HG03139 (cell line): ENCODE measurements around the gene CAPN14.
A peak's percentile ranks its signal among the peaks of the same experiment; 100 is the strongest.

Experiments
- ATAC-seq: cut with Tn5 transposase; IDR thresholded peaks from one replicate; pipeline ENCODE4 v1.9.1; 2021; ENCODE audit not compliant: unreplicated experiment

Gene CAPN14

GRCh38 chr2:31227711-31228125 lies 10.4 kb upstream of the CAPN14 start:
- no peak for ATAC-seq

DNA sequence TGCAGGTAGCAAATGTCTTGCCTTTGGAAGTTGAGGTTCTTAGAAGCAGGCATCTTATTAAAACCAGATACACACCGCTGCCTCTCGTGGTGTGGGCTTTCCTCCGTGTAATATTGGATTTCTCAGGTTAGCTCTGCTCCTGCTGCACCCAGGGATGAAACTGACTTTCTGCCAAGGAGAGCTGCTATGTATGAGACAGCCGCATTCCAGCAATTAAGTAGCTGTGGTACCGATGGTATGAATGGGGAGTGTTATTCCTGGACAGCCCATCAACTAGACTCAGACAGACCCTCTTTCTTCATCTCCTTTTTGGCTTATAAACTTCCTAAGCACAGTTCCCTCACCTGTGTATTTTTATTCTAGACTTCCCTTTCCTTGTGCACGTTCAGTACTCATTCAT lies 9.8 kb upstream of the CAPN14 start:
- ATAC-seq = no peak

GRCh38 chr2:31226266-31226665 lies 9.0 kb upstream of the CAPN14 start:
- no peak for ATAC-seq

DNA sequence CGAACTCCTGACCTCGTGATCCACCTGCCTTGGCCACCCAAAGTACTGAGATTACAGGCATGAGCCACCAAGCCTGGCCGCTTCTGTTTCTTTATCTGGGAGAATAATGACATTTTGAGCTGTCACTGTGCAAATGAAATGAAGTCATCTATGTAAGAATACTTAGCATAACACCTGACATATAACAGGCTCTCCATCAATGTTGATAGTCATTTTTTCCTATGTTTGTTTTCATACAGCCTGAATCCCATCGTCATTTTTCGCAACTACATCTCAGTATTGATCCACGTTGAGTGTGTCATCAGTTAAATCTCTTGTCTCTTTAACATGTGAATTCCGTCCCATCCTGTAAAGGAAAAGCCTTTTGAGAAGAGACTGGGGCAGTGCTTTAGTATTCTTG lies 6.4 kb upstream of the CAPN14 start:
- no peak for ATAC-seq

- no peak for ATAC-seq
These were observed 5.7 kb upstream of the CAPN14 start for GRCh38 chr2:31223026-31223425.

DNA sequence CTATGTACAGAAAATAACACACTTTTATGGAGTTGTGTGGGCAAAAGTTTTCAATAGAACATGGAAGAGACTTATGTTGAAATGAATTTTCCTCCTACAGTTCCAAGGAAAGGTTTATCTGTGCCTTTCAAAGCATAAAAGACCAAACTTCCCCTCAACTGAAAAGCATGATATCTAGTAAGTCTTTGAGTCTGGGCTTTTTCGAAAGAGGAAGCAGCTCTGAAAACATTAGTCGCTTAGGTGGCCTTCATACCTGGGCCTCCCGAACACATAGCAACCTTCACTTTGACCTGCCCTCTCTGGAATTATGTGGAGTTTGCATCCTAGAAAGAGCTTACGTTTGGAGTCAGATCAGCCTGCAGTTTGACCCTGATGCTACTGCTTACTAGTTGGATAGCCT lies 4.8 kb upstream of the CAPN14 start:
- no peak for ATAC-seq

- ATAC-seq = no peak
These were observed 4.2 kb upstream of the CAPN14 start for GRCh38 chr2:31221544-31221943.

DNA sequence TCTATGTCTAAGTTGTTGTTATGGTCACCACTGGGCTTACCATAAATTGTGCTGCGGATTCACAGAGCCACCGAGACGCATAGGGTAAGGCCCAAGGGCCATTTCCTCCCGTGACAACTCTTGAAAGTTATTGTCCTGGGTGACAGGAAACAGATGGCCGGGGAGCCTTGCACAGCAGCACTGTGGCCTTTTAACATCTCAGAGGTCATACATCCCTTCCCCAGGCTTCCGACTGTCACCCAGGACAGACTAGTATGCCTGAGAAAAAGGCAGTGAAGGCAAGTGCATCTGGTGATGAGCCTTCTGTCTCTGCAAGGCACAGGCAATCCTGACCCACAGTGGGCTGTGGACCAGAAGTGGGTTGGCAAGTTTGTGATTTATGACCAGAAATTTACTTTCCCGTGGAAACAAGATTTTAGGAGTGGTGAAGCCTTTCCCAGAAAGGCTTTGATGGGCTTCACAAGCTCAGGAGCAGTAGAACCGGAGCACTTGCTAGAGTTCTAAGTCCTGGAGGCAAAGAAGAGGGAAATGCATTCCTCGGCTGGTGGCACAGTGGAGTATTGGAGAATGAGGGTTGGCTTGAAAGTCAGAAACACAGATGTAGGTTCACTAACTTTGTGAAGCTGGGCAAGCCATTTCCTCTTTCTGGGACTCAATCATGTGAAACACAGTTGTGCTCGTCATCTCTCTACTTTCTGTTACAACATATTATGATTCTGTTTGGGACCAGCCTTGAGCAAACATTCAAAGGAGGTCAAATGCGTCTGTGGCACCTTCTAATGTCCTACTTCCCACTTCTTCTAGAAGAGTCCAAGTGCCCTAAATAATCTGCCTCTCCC lies 2.0 kb upstream of the CAPN14 start:
- ATAC-seq = peak; percentile 74

DNA sequence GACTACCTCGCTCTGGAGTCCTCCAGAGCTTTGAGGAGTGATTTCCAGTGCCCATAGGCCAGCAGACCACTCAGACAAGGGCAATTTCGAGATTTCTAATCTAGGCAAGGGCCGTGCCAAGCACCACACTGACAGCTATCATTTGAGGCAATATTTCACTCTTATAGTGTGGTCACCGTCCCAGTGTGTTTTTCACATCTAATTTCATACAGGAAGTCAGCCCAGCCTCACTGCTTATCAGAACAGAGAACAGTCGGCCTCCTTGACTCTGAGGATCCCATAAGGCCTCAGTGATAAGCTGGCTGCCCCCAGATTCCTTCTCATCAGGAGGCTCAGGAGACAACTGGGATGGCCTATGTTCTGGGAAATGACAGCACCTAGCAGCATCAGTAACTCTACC lies 581 bp downstream of the CAPN14 start:
- ATAC-seq = peak; percentile 50

DNA sequence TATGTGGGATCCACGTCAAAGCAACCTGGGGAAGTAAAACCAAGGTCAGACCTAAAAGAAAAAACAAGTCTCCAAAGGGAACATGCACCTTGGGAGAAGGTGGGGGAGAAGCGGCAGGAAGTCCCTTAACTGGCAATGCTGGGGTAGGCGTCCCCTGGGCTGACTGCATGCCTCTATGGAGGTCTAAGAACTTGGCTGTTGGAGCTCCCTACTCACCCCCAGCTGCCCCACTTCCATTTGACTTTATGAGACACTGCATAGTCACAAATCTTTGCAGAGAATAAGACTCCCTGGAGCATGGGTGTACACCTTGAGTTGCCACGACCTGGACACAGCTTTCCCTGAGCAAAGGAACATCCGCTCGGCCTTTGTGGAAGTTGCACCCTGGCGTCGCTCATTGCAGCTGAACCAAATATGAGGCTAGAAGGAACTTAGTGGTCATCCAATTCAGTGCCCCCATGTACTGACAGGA lies 2.8 kb downstream of the CAPN14 start:
- ATAC-seq = no peak

GRCh38 chr2:31213601-31214443 lies 3.5 kb downstream of the CAPN14 start:
- ATAC-seq = no peak

- ATAC-seq = no peak
These were observed 4.4 kb downstream of the CAPN14 start for GRCh38 chr2:31212659-31213600.

DNA sequence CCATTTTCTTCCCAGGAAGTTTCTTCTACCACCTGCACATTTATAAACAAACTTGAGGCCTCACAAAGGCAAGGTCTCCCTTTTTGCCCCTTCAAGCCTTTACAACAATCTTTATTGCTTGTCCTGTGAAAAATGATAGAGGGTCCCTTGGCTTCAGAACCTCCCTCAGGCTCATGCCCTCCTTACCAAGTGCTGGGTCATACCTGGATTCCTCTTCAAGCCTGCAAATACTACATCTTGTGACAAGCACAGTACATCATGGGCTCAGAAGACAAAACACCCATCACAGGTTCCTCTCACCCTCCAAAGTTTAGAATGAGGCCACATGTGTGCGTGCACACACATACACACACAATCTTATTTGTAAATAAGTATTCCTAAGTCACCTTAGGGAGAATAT lies 9.1 kb downstream of the CAPN14 start:
- ATAC-seq = no peak

- no peak for ATAC-seq
These were observed 9.5 kb downstream of the CAPN14 start for GRCh38 chr2:31207790-31208189.

DNA sequence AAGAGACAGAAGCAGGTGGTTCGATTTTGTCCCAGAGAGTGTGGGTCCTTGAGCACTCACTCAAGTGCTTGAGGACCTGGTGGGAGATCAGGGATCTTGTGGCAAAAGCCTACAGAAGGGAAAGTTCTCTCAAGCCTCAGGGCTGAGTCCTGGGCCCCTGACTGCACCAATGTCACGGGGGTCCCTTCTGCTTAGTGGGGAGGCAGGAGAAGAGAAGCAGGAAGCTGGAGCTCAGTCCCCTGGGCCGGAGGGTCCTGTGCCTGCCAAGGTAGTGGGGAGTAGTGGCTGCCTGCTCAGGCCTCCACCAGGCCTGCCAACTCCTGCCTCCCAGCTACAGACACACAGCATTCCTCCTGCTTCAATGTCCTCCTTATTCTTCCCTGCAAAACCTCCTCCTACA lies 11.7 kb downstream of the CAPN14 start:
- ATAC-seq = no peak

DNA sequence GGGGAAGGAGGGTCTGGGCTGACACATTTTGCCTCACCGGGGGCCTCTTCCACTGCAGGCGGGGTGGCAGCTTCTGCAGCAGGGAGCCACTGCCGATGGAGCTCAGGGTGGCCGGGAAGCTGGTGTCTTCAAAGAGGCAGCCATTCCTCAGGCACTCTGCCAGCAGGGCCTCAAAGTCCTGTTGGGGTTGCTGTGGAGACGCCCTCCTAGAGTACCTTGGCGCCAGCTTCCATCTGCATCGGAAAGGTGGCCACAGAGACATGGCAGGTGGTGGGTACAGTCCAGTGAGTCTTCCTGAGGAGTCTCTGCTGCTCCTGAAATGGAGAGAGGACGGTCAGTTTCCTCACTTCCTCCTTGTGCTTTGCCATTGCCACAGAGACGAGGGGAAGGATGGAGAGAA lies 12.1 kb downstream of the CAPN14 start:
- ATAC-seq = no peak

- ATAC-seq = no peak
These were observed 12.5 kb downstream of the CAPN14 start for GRCh38 chr2:31204783-31205182.

DNA sequence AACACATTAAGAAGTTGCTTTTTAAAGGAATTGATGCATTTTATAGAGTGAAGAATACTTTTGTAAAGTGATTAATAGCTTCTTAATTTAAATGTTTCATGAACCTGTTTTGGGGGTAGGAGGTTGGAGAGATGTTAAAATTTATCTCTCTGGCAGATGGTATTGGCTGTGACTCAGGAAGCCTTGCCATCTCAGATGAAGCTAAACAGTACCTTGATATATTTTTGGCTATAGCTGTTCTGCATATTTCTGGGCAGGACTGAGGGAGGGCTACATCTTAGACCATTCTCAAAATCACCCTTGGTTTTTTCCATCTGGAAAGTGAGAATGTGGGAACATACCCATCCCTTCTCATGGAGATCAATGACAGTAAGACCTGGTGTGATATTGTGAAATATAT lies 13.4 kb downstream of the CAPN14 start:
- no peak for ATAC-seq

DNA sequence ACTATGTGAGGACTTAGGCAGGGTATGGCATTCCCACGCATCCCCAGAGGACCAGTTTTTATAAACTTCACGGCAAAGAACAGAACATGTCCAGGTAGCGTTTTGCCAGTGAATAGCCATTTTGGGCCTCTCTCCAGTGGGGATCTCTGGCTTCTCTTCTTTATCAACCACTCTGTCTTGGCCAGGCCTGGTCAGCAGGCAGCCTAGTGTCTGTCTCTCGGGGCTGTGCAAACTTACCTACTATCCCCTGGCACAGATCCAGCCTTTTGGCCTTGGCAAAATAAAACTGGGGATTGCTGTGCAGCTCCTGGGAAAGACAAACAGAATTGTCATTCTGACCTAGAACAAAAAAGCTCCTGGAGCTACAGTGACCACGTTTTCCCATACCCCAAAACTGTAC lies 14.5 kb downstream of the CAPN14 start:
- no peak for ATAC-seq

GRCh38 chr2:31202041-31202440 lies 15.3 kb downstream of the CAPN14 start:
- no peak for ATAC-seq

- ATAC-seq = no peak
These were observed 16.3 kb downstream of the CAPN14 start for GRCh38 chr2:31200972-31201371.
